ENCODE data around the gene LPAR1. TPM values are rescaled to one million over a fixed set of nuclear protein-coding genes. Genes with fewer than 3 reads are reported as not detected.

LPAR1 gene
- total RNA-seq, 1 experiment from 2014 or later = not detected

DNA sequence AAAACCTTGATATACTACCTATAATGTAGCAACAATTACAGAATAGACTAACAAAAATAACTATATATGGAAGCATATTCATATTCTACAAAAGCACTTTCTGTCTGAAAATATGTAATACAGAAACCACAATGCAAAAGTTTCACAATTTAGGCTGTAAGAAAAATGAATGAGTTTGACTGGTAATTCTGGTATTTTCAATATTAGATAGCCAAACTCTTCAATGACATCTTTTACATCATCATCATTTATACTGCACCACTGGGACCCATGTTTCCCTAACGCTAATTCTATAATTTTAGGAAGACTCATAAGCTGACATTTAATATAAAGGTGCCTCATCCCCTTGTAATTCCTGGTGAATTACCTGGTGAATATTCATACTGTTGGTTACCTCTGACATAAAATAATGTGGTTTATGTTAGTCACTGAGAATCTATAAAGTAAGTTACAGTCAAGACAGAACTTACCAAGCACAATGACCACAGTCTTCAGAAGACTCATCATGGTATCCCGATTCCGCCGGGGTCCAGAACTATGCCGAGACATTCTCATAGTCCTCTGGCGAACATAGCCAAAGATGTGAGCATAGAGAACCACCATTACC lies 97.2 kb downstream of the LPAR1 start:
- in situ Hi-C loops (cut with HindIII; ENCODE audit: low pct_unique_long_range_greater_than_20kb, low sequenced_read_pairs) = no loop called here
- DNase-seq (ENCODE audit: low read depth, low spot score) = no peak

DNA sequence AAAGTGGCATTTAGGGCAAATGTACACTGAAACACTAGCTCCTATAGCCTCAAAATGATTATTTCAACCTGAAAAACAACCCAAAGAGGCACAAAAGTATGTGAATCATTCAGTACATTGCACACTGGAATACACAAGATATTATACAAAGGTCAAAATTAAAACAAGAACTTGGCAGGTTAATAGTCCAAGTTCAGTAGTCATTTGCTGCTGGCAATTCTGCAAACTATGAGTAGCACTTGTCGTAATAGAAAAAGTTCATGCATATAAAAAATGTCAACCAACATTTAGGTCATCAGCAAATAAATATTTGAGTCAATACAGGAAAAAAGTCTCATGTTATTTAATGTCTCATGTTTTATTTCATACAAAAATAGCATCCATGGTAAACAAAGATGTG lies 98.7 kb downstream of the LPAR1 start:
- no peak for DNase-seq (ENCODE audit: low read depth, low spot score)
- in situ Hi-C loops (cut with HindIII; ENCODE audit: low pct_unique_long_range_greater_than_20kb, low sequenced_read_pairs) = no loop called here

DNA sequence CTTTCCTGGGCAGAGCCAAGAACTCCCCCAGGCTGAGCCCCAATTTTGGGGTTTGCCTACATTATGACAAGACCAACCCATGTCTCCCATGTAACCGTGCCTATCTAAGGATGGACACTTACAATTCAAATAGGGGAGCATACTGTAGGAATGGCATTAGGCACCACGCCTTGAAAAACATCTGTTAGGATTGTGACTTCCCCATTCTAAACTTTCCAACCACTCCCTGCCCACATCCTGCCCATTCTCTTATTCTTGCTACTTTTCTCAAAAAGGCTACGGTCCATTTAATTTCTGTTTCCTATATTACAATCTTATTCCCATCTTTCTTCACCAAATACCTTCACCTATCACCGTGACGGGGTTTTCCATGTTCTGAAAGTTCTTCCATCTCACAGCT lies 99.2 kb downstream of the LPAR1 start:
- in situ Hi-C loops (cut with HindIII; ENCODE audit: low pct_unique_long_range_greater_than_20kb, low sequenced_read_pairs) = no loop called here
- DNase-seq (ENCODE audit: low read depth, low spot score) = no peak

DNA sequence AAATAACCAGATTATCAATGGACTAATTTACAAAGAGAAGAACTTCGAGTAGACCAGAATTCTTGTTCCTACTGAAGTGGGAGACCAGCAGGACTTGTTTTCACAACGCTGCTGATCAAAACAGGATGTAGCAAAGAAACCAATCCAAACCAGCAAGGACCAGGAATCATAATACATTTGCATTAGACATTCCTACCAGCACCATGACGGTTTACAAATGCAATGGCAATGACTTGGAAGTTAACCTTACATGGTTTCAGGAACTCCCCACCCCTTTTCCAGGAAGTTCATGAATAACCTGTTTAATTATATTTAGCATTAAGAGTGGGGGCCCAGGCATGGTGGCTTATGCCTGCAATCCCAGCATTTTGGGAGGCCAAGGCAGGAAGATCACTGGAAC lies 100.0 kb downstream of the LPAR1 start:
- no peak for DNase-seq (ENCODE audit: low read depth, low spot score)
- in situ Hi-C loops (cut with HindIII; ENCODE audit: low pct_unique_long_range_greater_than_20kb, low sequenced_read_pairs) = no loop called here

DNA sequence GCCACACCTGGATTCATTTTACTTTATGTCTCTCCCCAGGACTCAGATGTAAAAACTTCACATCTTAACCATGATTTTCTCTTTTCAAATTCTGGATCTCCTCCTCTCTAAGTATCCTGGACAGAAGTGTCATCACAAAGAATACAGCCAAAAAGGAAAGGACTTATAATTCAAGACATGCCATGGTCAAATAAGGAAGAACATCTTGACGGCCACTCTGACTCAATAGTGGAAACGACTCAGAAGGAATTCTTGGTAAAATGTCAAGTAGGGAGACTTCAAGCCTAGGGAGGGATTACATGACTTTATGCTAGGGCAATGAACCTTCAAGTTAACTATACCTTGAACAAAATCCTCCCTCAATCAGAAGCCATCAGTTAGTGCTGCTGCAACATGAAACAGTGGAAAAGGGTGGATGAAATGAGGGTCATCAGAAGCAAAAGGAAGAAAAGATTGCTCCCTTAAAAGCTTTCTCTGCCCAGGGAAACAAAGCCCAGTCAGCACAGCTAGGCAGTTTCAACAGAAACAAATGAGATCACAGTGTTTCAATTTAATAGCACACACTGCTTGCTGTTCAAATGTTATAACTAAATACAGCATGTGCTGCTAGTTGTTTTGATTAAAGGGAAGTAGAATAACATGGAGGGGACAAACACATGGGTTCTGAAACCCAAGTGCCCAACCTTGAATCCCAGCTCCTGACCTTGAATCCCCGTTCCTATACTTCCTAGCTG lies 101.4 kb downstream of the LPAR1 start:
- in situ Hi-C loops (cut with HindIII; ENCODE audit: low pct_unique_long_range_greater_than_20kb, low sequenced_read_pairs) = no loop called here
- no peak for DNase-seq (ENCODE audit: low read depth, low spot score)

DNA sequence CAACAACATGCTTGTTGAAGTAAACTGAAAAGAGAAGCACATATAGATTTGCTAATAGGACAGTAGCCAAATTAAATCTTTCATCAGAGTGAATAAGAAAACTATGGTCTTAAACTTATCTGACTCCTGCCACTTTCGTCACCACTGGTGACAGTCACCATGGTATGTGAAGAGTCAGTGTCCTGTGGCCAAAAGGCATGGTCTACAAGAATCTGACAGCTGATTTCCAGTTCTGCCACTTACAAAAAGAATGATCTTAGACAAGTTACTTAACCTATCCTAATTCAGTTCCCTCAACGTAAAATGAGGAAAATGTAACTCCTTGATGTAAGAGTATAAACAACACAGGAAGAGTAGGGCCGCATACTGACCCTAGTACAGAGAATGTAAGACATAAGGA lies 102.0 kb downstream of the LPAR1 start:
- no peak for DNase-seq (ENCODE audit: low read depth, low spot score)
- in situ Hi-C loops (cut with HindIII; ENCODE audit: low pct_unique_long_range_greater_than_20kb, low sequenced_read_pairs) = no loop called here

DNA sequence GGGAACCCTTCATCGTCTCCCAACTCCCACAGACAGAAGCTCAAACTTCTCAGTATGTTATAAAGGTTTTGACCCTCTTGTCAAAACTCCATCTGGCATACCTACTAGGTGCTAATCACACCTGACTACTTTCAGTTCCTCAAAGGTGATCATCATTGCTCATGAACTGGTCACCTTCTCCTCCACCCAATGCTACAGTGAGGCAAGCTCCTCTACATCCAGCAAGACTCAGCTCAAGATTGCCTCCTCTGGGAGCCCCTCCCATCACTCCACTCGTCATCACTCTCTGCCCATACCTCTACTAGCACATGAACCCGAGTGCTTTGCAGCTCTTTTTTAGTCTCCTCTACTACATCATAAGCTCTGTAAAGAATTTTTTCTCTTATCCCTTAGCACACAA lies 102.4 kb downstream of the LPAR1 start:
- no peak for DNase-seq (ENCODE audit: low read depth, low spot score)
- in situ Hi-C loops (cut with HindIII; ENCODE audit: low pct_unique_long_range_greater_than_20kb, low sequenced_read_pairs) = no loop called here

DNA sequence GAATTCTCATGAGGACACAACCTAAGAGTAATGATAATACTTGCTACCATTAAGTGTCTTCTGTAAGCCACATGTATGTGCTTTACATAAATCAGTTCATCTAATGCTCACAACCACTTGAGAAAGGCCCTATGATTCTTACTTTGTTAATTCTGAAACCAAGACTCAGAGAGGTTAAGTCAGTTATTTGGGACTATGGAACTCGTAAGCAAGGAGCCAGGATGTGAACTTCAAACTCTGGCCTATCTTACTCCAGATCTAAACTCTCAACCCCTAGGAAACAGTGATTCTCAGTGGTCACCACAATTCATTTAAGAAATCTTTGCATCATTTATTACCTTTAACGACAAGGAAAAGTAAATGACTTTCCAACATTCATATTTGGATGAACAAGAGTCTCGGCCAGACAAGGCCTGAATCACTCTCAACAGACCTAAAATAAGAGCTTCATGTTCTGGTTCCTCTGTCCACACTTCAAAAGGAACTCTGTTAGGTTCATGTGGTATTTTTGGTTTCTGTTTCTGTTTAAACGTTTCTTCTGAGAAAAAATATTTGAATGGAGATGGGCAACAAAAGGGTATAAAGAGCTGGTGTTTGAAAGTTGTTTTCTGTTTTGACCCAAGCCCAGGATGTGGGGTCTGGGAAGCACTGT lies 104.8 kb downstream of the LPAR1 start:
- in situ Hi-C loops (cut with HindIII; ENCODE audit: low pct_unique_long_range_greater_than_20kb, low sequenced_read_pairs) = no loop called here
- DNase-seq (ENCODE audit: low read depth, low spot score) = no peak

DNA sequence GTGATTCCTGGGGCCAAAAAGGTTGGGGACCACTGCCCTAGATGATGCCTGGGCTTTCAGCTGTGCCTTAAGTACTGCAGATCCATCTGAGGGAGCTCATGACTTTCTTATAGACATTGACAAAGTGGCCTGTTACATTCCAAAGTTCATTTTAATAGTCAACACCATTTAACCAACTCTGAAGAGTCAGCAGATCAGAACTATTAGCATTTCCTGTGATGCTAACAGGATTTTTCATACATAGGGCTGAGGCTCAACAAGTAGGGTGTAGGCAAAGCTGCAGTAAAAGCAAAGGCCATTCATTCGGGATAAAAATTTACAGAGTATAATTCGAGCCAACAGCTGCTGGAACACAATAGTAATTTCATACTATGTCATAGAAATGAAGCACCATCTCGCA lies 105.4 kb downstream of the LPAR1 start:
- DNase-seq (ENCODE audit: low read depth, low spot score) = no peak
- in situ Hi-C loops (cut with HindIII; ENCODE audit: low pct_unique_long_range_greater_than_20kb, low sequenced_read_pairs) = no loop called here

DNA sequence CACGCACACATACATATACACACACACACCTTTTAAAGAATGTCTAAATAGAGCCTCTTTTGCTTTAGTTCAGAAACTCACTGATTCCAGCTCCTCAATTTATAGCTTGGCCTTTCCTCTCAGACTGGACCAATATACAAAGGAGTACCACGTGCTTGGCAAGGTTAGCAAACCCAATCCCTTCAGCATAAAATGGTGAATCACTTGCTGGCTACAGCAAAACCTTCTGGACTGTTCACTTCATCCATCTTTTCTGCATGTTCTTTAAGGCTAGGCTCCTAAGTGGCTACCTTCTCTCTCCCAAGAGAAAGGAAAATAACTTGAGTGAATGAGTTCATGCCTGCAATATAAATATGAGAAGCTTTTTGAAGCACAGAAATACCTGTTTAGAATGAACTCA lies 109.7 kb downstream of the LPAR1 start:
- in situ Hi-C loops (cut with HindIII; ENCODE audit: low pct_unique_long_range_greater_than_20kb, low sequenced_read_pairs) = no loop called here
- no peak for DNase-seq (ENCODE audit: low read depth, low spot score)

DNA sequence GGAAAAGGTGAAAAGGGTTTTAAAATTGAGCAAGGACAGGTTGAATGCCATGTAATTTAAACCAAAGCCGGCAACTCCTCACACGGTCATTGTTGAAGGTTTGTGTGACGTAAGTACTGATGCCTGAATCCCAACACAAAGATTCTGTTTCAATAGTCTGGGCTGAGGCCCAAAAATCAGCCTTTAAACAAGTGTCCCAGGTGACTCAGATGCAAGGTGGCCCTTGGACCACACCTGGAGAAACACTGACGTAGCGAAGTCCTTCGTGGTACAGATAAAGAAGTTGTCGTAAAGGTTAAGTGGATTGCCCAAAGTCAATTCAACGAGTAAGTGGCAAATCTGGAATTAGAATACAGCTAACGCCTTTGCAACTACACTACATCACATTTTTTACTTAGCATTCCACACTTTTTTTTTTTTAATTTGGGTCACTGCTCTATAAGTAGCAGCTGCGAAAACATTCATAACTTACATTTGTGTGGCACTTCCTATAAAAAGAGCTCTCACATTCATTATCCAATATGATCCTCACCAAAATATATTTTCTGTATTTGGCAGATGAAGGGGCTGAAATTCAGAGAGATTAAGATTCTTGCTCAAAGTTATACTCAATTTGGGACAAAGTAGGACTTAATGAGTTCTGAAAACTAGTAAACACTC lies 111.3 kb downstream of the LPAR1 start:
- in situ Hi-C loops (cut with HindIII; ENCODE audit: low pct_unique_long_range_greater_than_20kb, low sequenced_read_pairs) = no loop called here
- DNase-seq (ENCODE audit: low read depth, low spot score) = no peak

DNA sequence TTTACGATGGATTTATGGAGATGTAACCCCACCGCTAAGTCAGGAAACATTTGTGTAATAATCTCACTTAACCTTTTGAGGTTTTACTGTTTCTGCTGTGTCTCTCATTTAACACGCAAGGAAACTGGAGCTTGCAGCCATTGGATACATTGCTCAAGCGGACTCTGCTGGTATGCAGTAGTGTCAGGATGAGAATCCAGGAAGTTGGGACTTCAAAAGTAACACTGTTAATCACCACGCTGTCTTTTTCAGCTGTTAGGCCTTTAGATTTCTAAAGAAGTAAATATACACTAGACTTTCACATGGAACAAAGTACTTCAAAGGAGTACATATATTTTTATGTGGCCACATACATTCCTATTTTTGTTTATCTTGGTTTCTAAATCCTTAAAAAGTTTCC lies 114.7 kb downstream of the LPAR1 start:
- no peak for DNase-seq (ENCODE audit: low read depth, low spot score)
- in situ Hi-C loops (cut with HindIII; ENCODE audit: low pct_unique_long_range_greater_than_20kb, low sequenced_read_pairs) = no loop called here

DNA sequence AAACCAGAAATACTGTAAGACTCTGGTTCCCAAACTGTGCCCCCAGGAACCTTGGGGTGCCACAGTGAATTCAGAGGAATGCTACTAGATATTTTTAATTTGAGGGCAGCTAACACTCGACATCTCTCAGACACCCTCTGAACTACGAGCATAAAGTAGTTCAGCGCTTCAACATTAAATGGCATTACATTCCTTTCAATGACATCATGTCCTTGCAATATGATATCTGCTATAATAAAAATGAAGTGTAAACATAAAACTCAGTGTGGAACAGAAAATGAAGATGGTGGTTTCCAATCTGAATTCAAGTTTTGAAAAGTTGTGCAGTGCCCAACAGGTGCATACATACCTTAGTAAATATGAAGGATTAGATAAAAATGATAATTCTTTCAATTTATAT lies 116.1 kb downstream of the LPAR1 start:
- DNase-seq (ENCODE audit: low read depth, low spot score) = no peak
- in situ Hi-C loops (cut with HindIII; ENCODE audit: low pct_unique_long_range_greater_than_20kb, low sequenced_read_pairs) = no loop called here

DNA sequence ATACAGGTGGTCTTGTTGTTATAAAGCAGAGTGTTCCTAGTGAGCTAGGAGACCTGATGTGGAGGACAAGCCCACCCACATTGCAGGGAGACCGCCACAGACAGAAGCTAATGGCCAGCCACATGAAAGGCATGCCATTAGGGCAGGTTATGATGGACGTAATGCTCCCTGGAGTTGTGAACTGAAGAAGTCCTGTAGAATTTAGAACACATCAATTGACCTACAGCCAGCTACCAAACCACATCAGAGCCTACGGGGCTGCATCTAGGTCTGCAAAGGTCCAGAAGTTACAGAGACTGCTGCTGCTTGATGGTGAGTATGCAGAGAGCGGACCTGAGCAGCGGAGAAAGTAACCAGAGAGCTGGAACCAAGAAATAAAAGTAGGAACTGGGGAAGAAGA lies 116.6 kb downstream of the LPAR1 start:
- no peak for DNase-seq (ENCODE audit: low read depth, low spot score)
- in situ Hi-C loops (cut with HindIII; ENCODE audit: low pct_unique_long_range_greater_than_20kb, low sequenced_read_pairs) = no loop called here

DNA sequence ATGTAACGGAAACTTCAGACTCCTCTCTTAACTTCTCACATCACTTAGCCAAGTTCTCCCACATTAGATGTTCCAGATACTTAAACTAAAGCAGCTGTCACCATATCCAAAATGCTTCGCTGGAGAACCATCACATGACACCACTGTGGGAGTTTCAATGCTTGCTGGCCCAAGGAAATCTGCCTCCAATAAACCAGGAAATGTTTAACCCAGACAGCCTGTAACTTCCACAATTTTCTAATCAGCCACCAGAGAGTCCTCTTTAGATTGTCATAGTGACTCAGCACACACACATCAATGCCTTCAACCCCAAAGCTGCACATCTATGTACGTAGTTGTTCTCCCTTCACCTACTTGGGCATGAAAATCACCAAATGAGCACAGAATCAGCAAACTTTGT lies 118.7 kb downstream of the LPAR1 start:
- in situ Hi-C loops (cut with HindIII; ENCODE audit: low pct_unique_long_range_greater_than_20kb, low sequenced_read_pairs) = no loop called here
- no peak for DNase-seq (ENCODE audit: low read depth, low spot score)

DNA sequence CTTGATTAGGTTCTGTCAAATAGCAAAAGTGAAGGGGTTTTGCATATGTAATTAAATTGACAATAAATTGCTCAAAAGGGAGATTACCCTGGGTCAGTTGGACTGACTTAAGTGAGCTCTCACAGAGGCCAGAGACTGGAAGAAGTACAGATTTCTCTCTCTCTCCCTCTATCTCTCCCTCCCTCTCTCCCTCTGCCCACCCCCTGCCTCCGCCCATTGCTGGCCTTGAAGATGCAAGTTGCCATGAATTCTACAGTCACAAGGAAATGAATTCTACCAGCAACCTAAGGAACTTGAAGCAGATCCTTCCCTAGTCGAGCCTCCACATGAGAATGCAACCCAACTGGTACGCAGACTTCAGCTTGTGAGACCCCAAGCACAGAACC lies 119.2 kb downstream of the LPAR1 start:
- in situ Hi-C loops (cut with HindIII; ENCODE audit: low pct_unique_long_range_greater_than_20kb, low sequenced_read_pairs) = no loop called here
- DNase-seq (ENCODE audit: low read depth, low spot score) = no peak

DNA sequence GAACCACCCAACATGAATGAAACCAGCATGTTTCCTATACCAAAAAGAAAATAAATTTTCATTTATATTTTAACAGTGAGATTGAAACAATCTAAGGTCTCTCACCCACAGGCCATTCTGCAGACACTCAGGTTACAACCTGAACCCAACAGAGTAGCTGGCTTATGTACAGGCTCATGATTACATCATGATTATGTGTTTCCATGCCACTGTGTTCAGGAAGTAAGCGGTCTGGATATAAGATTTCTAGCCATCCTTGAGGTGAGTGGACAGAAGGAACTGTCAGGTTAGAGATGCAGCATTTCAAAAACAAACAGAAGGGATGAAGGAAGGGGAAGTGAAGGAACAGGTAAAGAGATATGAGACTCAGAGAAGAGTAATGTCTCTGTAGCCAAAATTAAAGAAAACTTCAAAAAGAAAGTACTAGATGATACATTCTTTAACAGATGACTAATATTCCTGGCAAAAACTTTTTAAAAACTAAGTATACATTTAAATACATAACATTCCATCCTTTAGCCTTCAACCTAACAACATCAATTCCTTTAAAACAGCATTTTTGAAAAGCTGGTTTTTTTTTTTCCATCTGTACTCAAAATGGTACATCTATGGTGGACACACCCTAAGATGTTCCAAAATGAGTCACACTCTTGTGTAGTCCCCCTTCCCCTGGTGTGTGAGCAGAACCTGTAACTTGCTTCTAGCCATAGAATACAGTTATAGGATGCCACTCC lies 119.8 kb downstream of the LPAR1 start:
- no peak for DNase-seq (ENCODE audit: low read depth, low spot score)
- in situ Hi-C loops (cut with HindIII; ENCODE audit: low pct_unique_long_range_greater_than_20kb, low sequenced_read_pairs) = no loop called here

DNA sequence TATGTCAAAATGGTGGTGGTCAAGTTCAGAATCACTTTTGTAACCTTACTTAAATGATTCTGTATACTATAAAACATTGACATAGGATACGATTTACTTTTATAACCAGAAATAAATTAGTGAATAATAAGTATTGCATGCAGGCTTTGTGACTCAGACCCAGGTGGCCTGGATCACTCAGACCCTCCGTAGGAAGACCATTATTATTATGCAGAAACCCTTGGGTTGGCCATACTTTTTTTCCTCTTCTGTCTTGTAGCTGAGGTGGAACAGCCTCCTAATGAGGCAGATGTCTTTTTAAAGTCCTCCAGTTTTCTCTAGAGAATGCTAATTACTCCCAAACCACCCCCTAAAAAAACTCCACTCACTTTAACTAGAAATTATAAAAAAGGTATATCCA lies 121.9 kb downstream of the LPAR1 start:
- in situ Hi-C loops (cut with HindIII; ENCODE audit: low pct_unique_long_range_greater_than_20kb, low sequenced_read_pairs) = no loop called here
- DNase-seq (ENCODE audit: low read depth, low spot score) = no peak

All from SK-MEL-5 (cell line).